Fibroblast of lung (primary cell): ENCODE results near the gene BAIAP2.

Experiments
- EZH2 ChIP-seq: IDR thresholded peaks from 2 replicates; pipeline ENCODE4 v1.5.1; 2012; ENCODE audit warnings: low read length, control low read depth, mild to moderate bottlenecking; ENCODE audit errors: missing control alignments
- TF ChIP-seq, protein P1 (sequence below), 2 donors: IDR thresholded peaks in 1 of 2; conservative IDR thresholded peaks in 1 of 2; 1 replicate in 1 of 2; 2 replicates in 1 of 2; pipeline ENCODE4 v1.5.1; 2011 to 2012; ENCODE audit warnings: low read length in 2 of 2, control low read depth in 1 of 2, inconsistent platforms in 1 of 2, low read depth in 1 of 2, mild to moderate bottlenecking in 1 of 2

DNA sequence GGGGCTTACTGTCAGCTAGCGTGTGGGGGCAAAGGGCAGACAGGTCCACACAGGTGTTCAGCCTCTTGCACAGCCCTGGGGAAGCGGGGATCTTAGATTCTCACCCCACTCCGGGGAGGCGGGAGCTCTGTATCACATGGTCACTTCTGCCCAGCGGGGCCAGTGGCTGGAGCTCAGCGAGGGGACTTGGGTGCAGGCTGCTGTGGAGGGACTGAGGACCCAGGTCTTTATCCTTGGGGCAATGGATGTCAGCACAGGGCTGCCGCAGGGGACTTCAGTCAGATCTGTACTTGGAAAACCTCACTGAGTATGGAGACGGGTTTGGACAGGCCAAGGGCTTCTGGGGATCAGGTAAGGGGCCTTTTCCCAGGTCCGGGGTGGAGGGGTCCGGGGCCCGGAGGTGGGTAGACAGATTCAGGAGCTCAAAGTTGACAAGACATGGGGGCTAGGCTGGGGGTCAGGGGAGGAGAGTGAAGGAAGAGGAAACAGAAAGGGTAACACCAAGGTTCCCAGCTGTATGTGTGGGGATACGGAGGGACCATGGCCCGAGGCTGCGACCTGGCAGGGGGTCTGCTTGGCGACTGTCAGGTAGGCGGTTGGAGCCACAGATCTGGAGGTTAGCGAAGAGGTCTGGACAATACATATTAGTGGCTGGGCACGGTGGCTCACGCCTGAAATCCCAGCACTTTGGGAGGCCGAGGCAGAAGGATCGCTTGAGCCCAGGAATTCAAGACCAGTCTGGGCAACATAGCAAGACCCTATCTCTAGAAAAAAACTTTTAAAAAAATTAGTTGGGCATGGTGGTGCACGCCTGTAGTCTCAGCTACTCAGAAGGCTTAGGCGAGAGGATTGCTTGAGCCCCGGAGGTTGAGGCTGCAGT, 15.1 kb upstream of the BAIAP2 start:
- TF ChIP-seq, protein P1, sequence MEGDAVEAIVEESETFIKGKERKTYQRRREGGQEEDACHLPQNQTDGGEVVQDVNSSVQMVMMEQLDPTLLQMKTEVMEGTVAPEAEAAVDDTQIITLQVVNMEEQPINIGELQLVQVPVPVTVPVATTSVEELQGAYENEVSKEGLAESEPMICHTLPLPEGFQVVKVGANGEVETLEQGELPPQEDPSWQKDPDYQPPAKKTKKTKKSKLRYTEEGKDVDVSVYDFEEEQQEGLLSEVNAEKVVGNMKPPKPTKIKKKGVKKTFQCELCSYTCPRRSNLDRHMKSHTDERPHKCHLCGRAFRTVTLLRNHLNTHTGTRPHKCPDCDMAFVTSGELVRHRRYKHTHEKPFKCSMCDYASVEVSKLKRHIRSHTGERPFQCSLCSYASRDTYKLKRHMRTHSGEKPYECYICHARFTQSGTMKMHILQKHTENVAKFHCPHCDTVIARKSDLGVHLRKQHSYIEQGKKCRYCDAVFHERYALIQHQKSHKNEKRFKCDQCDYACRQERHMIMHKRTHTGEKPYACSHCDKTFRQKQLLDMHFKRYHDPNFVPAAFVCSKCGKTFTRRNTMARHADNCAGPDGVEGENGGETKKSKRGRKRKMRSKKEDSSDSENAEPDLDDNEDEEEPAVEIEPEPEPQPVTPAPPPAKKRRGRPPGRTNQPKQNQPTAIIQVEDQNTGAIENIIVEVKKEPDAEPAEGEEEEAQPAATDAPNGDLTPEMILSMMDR (conservative IDR thresholded peaks at IDR 0.05 in 1 of 2, IDR thresholded peaks at IDR 0.05 in 1 of 2; ENCODE audit: low read depth in 1 of 2, low read length in 2 of 2): no peak
- no peak for TF ChIP-seq EZH2
